RWPE2 (cell line): Measurements from ENCODE around the gene BABAM2.
A peak's percentile ranks its signal among the peaks of the same experiment; 100 is the strongest.

ENCODE experiments used
- ATAC-seq: fragments of 200-7000 bp; cut with Tn5 transposase; 3 replicates; pipeline ENCODE4 v1.9.1; 2021; ENCODE audit warnings: low read depth
- DNase-seq: peaks from one replicate; pipeline ENCODE4 v3.0.0-alpha.2; 2020; ENCODE audit warnings: low spot score
- H3K27ac ChIP-seq: fragments of 450-650 bp; 2 replicates; pipeline ENCODE4 v1.5.1; 2017; ENCODE audit warnings: mild to moderate bottlenecking; ENCODE audit not compliant: poor library complexity, severe bottlenecking
- H3K27me3 ChIP-seq: fragments of 250-450 bp; sonication (Bioruptor Pico); 2 replicates; pipeline ENCODE4 v1.5.1; 2021; ENCODE audit warnings: mild to moderate bottlenecking, moderate library complexity; ENCODE audit not compliant: insufficient read depth, poor library complexity, severe bottlenecking
- H3K36me3 ChIP-seq: fragments of 250-450 bp; sonication (Bioruptor Pico); 2 replicates; pipeline ENCODE4 v1.5.1; 2020; ENCODE audit warnings: low read depth, mild to moderate bottlenecking, moderate library complexity
- H3K4me1 ChIP-seq: fragments of 250-450 bp; sonication (Bioruptor Pico); 2 replicates; pipeline ENCODE4 v1.5.1; 2021; ENCODE audit warnings: mild to moderate bottlenecking, moderate library complexity; ENCODE audit not compliant: insufficient read depth, poor library complexity, severe bottlenecking
- H3K4me3 ChIP-seq: fragments of 250-450 bp; sonication (Bioruptor Pico); 2 replicates; pipeline ENCODE4 v1.5.1; 2021; ENCODE audit warnings: mild to moderate bottlenecking, moderate library complexity; ENCODE audit not compliant: severe bottlenecking
- H3K9me3 ChIP-seq: fragments of 250-450 bp; sonication (Bioruptor Pico); 2 replicates; pipeline ENCODE4 v1.5.1; 2021; ENCODE audit warnings: mild to moderate bottlenecking, moderate library complexity; ENCODE audit not compliant: severe bottlenecking
- CTCF ChIP-seq: fragments of 450-650 bp; IDR thresholded peaks from one replicate; pipeline ENCODE4 v1.5.1; 2017; ENCODE audit warnings: mild to moderate bottlenecking, moderate library complexity; ENCODE audit not compliant: poor library complexity, severe bottlenecking

Gene BABAM2

DNA sequence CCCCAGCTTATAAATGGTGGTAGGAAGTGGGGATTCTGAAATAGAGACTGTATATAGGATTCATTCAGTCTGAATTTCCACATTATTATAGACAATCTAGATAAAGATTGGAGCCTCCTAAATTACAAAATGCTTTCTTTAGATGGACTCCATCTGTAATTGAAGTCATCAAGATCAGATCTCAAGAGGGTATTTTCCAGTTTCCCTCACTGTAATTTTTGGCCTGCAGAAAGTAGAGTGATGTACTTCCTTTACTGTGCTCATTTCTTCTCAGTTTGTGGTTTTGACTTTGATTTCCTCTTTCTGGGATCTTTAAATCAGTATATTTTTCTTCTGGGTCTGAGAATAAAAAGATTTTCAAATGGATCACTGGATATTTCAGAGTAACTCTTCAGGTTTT, 7.2 kb downstream of the BABAM2 start:
- Histone ChIP-seq H3K27me3 (no peaks in the 10 kb centered on the region), H3K9me3 (no peaks in the 10 kb centered on the region), H3K4me1 (peaks cover 5% of the 10 kb centered on the region), H3K36me3 (peaks cover 17% of the 10 kb centered on the region; the same call in 1 of the 2 replicates), H3K27ac (no peak overlapping the region), H3K4me3 (no peak overlapping the region)
- no peak for DNase-seq
- no peak for ATAC-seq
- no peak for TF ChIP-seq CTCF

DNA sequence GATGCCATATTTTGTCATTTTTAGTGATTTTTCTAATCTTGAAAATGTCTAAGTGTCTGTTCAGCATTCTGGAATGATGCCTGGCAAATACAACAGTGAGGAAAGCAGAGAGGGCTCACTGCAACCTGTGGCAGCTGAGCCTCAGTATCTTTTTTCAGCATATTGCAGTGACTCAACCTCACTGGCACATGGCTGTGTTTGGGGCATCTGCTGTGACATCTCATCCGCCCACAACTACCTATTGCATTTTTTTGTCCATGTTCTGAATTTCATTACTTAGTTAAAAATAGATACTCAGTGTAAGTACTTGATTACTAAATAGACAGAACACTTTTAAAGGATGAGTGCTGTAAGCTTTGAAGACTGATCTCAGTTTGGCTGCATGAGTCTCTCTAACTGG, 10.7 kb downstream of the BABAM2 start:
- no peak for DNase-seq
- no peak overlapping the region for H3K27ac ChIP-seq
- no peaks in the 10 kb centered on the region for H3K27me3 ChIP-seq
- peaks cover 10% of the 10 kb centered on the region for H3K4me1 ChIP-seq
- H3K9me3 ChIP-seq: no peaks in the 10 kb centered on the region
- no peak overlapping the region for H3K4me3 ChIP-seq
- peaks cover 7% of the 10 kb centered on the region; the same call in 1 of the 2 replicates for H3K36me3 ChIP-seq
- no peak for ATAC-seq
- TF ChIP-seq CTCF: no peak

DNA sequence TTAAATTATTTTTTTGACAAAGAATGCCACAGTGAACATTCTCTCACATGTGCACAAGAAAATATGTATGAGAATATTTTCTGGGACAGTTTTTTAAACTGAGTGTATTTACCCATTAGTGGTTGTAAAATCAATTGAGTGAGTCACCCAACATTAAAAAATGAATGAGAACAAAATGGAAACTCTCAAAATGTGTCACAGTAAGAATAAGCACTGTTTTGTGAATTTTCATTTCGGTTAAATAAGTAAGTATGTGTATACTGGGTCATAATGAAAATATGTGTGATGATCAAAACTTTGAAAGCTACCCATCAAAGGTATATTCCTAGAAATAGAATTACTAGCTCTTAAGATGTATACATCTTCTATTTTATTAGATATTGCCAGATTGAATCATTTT, 11.6 kb downstream of the BABAM2 start:
- no peak for TF ChIP-seq CTCF
- H3K27ac ChIP-seq: no peak overlapping the region

DNA sequence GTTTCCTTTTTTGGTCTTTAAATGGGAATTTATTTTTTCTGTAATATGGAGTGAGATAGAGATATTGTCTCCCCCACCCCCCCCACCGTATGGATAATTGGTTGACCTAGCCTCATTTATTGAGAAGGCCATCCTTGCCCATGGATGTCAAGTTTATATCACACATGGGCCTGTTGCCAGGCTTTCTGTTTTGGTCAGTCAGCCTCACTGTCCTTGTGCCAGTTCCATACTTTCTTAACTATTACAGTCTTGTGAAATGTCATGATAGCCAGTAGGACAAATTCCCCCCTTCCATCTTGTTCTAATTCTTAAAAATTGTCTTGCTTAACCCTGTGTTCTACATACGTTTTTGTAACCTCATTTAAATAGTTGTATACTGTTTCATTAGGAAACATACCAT, 12.5 kb downstream of the BABAM2 start:
- peaks cover 10% of the 10 kb centered on the region for H3K4me1 ChIP-seq
- TF ChIP-seq CTCF: no peak
- H3K9me3 ChIP-seq: no peaks in the 10 kb centered on the region
- H3K27ac ChIP-seq: no peak overlapping the region
- ATAC-seq (no peak), DNase-seq (no peak)
- no peak overlapping the region for H3K4me3 ChIP-seq
- H3K27me3 ChIP-seq: no peaks in the 10 kb centered on the region
- peaks cover 7% of the 10 kb centered on the region; the same call in 1 of the 2 replicates for H3K36me3 ChIP-seq

More for the DNA sequence above, 11.6 kb downstream of the BABAM2 start:
- peaks cover 10% of the 10 kb centered on the region for H3K4me1 ChIP-seq
- H3K36me3 ChIP-seq: peaks cover 7% of the 10 kb centered on the region; the same call in 1 of the 2 replicates
- no peaks in the 10 kb centered on the region for H3K9me3 ChIP-seq
- DNase-seq (no peak), ATAC-seq (no peak)
- no peaks in the 10 kb centered on the region for H3K27me3 ChIP-seq
- no peak overlapping the region for H3K4me3 ChIP-seq

DNA sequence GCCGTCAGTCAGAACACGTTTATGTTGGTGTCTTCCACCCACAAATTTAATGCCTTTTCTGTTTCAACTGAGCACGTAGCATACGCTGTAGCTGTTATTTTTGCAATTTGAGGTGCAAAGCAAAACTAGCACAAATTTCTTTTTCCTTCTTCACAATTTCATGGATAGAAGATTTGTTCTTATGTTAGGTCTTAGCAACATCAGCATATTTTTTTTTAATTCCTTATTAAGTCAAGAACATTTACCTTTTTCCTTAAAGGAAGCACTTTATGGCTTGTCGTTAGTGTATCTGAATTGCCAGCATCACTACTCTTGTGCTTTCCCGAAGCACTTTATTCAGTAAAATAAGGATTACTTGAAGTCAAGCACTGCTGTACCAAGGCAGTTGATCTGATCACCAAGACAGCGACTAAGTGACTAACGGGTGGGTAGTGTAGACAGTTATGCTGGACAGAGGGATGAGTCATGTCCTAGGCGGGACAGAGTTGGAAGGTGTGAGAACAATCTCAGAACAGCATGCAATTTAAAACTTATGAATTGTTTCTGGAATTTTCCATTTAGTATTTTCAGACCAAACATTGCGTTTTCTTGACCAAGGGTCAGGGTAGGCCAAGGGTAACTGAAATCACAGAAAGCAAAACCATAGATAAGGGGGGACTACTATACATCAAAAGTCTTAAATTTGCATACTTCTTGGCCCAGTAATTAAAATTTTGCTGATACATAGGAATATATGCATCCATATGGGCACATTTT, 13.3 kb downstream of the BABAM2 start:
- no peak for TF ChIP-seq CTCF
- Histone ChIP-seq H3K27ac (no peak overlapping the region), H3K4me3 (no peak overlapping the region), H3K4me1 (peaks cover 10% of the 10 kb centered on the region), H3K36me3 (peaks cover 5% of the 10 kb centered on the region; the same call in 1 of the 2 replicates), H3K27me3 (no peaks in the 10 kb centered on the region), H3K9me3 (no peaks in the 10 kb centered on the region)
- peak; percentile 71 for ATAC-seq
- DNase-seq: no peak
